ENCODE measurements around the gene TULP3. TPM values are rescaled to one million over a fixed set of nuclear protein-coding genes. Genes with fewer than 3 reads are reported as not detected.

Gene TULP3
- total RNA-seq, 2 donors from 2014 or later: 9.3 to 10.2 TPM

GRCh38 chr12:2933586-2933985 is 42.9 kb downstream of the TULP3 start:
- H3K27ac Mint-ChIP-seq: no peak overlapping the region
- peaks cover 68% of the 10 kb centered on the region for H3K36me3 Mint-ChIP-seq (ENCODE audit: low read depth)
- no peak for ATAC-seq (replicated peaks)
- no peaks in the 10 kb centered on the region for H3K9me3 Mint-ChIP-seq
- H3K4me3 Mint-ChIP-seq: no peak overlapping the region
- no peaks in the 10 kb centered on the region for H3K4me1 Mint-ChIP-seq
- H3K27me3 Mint-ChIP-seq: no peaks in the 10 kb centered on the region

GRCh38 chr12:2934371-2934770 is 43.7 kb downstream of the TULP3 start:
- Mint-ChIP-seq H3K4me1 (no peaks in the 10 kb centered on the region), H3K36me3 (ENCODE audit: low read depth) (peaks cover 75% of the 10 kb centered on the region), H3K4me3 (no peak overlapping the region), H3K9me3 (no peaks in the 10 kb centered on the region), H3K27ac (peak overlapping the region; percentile 1), H3K27me3 (no peaks in the 10 kb centered on the region)
- no peak for ATAC-seq (replicated peaks)

GRCh38 chr12:2936301-2936700 is 45.6 kb downstream of the TULP3 start:
- H3K36me3 Mint-ChIP-seq (ENCODE audit: low read depth): peaks cover 69% of the 10 kb centered on the region
- no peak overlapping the region for H3K4me3 Mint-ChIP-seq
- H3K27ac Mint-ChIP-seq: no peak overlapping the region
- no peak for ATAC-seq (replicated peaks)
- H3K9me3 Mint-ChIP-seq: no peaks in the 10 kb centered on the region
- H3K27me3 Mint-ChIP-seq: no peaks in the 10 kb centered on the region
- H3K4me1 Mint-ChIP-seq: no peaks in the 10 kb centered on the region

GRCh38 chr12:2937500-2937899 is 46.8 kb downstream of the TULP3 start:
- H3K9me3 Mint-ChIP-seq: no peaks in the 10 kb centered on the region
- peaks cover 62% of the 10 kb centered on the region for H3K36me3 Mint-ChIP-seq (ENCODE audit: low read depth)
- no peaks in the 10 kb centered on the region for H3K27me3 Mint-ChIP-seq
- ATAC-seq (replicated peaks): no peak
- no peak overlapping the region for H3K4me3 Mint-ChIP-seq
- no peaks in the 10 kb centered on the region for H3K4me1 Mint-ChIP-seq
- H3K27ac Mint-ChIP-seq: no peak overlapping the region

GRCh38 chr12:2939191-2939590 is 48.5 kb downstream of the TULP3 start:
- no peak for ATAC-seq (replicated peaks)
- no peaks in the 10 kb centered on the region for H3K4me1 Mint-ChIP-seq
- H3K27me3 Mint-ChIP-seq: no peaks in the 10 kb centered on the region
- peaks cover 45% of the 10 kb centered on the region for H3K36me3 Mint-ChIP-seq (ENCODE audit: low read depth)
- no peaks in the 10 kb centered on the region for H3K9me3 Mint-ChIP-seq
- H3K27ac Mint-ChIP-seq: no peak overlapping the region
- no peak overlapping the region for H3K4me3 Mint-ChIP-seq

GRCh38 chr12:2940564-2940963 is 49.9 kb downstream of the TULP3 start:
- H3K4me3 Mint-ChIP-seq: no peak overlapping the region
- H3K27me3 Mint-ChIP-seq: no peaks in the 10 kb centered on the region
- H3K9me3 Mint-ChIP-seq: no peaks in the 10 kb centered on the region
- ATAC-seq (replicated peaks): no peak
- H3K36me3 Mint-ChIP-seq (ENCODE audit: low read depth): peaks cover 32% of the 10 kb centered on the region
- no peaks in the 10 kb centered on the region for H3K4me1 Mint-ChIP-seq
- H3K27ac Mint-ChIP-seq: no peak overlapping the region

- peaks cover 32% of the 10 kb centered on the region for H3K36me3 Mint-ChIP-seq (ENCODE audit: low read depth)
- H3K4me3 Mint-ChIP-seq: no peak overlapping the region
- ATAC-seq (replicated peaks): no peak
- no peaks in the 10 kb centered on the region for H3K4me1 Mint-ChIP-seq
- no peaks in the 10 kb centered on the region for H3K27me3 Mint-ChIP-seq
- H3K27ac Mint-ChIP-seq: no peak overlapping the region
- no peaks in the 10 kb centered on the region for H3K9me3 Mint-ChIP-seq
These were observed 50.8 kb downstream of the TULP3 start for GRCh38 chr12:2941524-2941923.

GRCh38 chr12:2944401-2945047 is 53.8 kb downstream of the TULP3 start:
- Mint-ChIP-seq H3K4me3 (no peak overlapping the region), H3K36me3 (ENCODE audit: low read depth) (peaks cover 10% of the 10 kb centered on the region), H3K4me1 (no peaks in the 10 kb centered on the region), H3K27ac (no peak overlapping the region), H3K9me3 (no peaks in the 10 kb centered on the region), H3K27me3 (peaks cover 3% of the 10 kb centered on the region)
- ATAC-seq (replicated peaks): peak; percentile 67

GRCh38 chr12:2949411-2949810 is 58.7 kb downstream of the TULP3 start:
- Mint-ChIP-seq H3K4me1 (no peaks in the 10 kb centered on the region), H3K36me3 (ENCODE audit: low read depth) (no peaks in the 10 kb centered on the region), H3K4me3 (no peak overlapping the region), H3K27ac (no peak overlapping the region), H3K9me3 (no peaks in the 10 kb centered on the region), H3K27me3 (peaks cover 3% of the 10 kb centered on the region)
- no peak for ATAC-seq (replicated peaks)

GRCh38 chr12:2955888-2956287 is 65.2 kb downstream of the TULP3 start:
- no peak overlapping the region for H3K27ac Mint-ChIP-seq
- H3K4me3 Mint-ChIP-seq: no peak overlapping the region
- no peaks in the 10 kb centered on the region for H3K36me3 Mint-ChIP-seq (ENCODE audit: low read depth)
- peaks cover 7% of the 10 kb centered on the region for H3K4me1 Mint-ChIP-seq
- H3K27me3 Mint-ChIP-seq: peaks cover 34% of the 10 kb centered on the region
- no peak for ATAC-seq (replicated peaks)
- H3K9me3 Mint-ChIP-seq: no peaks in the 10 kb centered on the region

GRCh38 chr12:2957816-2958431 is 67.2 kb downstream of the TULP3 start:
- Mint-ChIP-seq H3K9me3 (no peaks in the 10 kb centered on the region), H3K4me1 (peaks cover 8% of the 10 kb centered on the region), H3K36me3 (ENCODE audit: low read depth) (no peaks in the 10 kb centered on the region), H3K27ac (no peak overlapping the region), H3K4me3 (peak overlapping the region; percentile 72), H3K27me3 (peaks cover 45% of the 10 kb centered on the region)
- ATAC-seq (replicated peaks): no peak

GRCh38 chr12:2958432-2959191 is 67.9 kb downstream of the TULP3 start:
- Mint-ChIP-seq H3K27ac (no peak overlapping the region), H3K27me3 (peaks cover 52% of the 10 kb centered on the region), H3K36me3 (ENCODE audit: low read depth) (no peaks in the 10 kb centered on the region), H3K4me3 (peak overlapping the region; percentile 72), H3K9me3 (no peaks in the 10 kb centered on the region), H3K4me1 (peaks cover 8% of the 10 kb centered on the region)
- peak; percentile 30 for ATAC-seq (replicated peaks)

GRCh38 chr12:2959192-2959504 is 68.5 kb downstream of the TULP3 start, which contains the start of gene TEAD4:
Gene TEAD4, plus strand, starts transcription at chr12:2959397.
- no peak within 1 kb of the TSS for H3K27ac Mint-ChIP-seq
- H3K4me3 Mint-ChIP-seq: peak within 1 kb of the TSS; percentile 72
- H3K36me3 Mint-ChIP-seq (ENCODE audit: low read depth): no peaks in the 10 kb centered on the region
- peaks cover 8% of the 10 kb centered on the region for H3K4me1 Mint-ChIP-seq
- peak; percentile 43 for ATAC-seq (replicated peaks)
- H3K27me3 Mint-ChIP-seq: peaks cover 53% of the 10 kb centered on the region
- no peaks in the 10 kb centered on the region for H3K9me3 Mint-ChIP-seq

GRCh38 chr12:2959505-2960389 is 69.1 kb downstream of the TULP3 start:
- no peaks in the 10 kb centered on the region for H3K9me3 Mint-ChIP-seq
- H3K27me3 Mint-ChIP-seq: peaks cover 53% of the 10 kb centered on the region
- H3K36me3 Mint-ChIP-seq (ENCODE audit: low read depth): no peaks in the 10 kb centered on the region
- H3K4me1 Mint-ChIP-seq: peaks cover 8% of the 10 kb centered on the region
- ATAC-seq (replicated peaks): peak; percentile 30
- H3K27ac Mint-ChIP-seq: no peak overlapping the region
- peak overlapping the region; percentile 52 for H3K4me3 Mint-ChIP-seq
